ENCODE measurements around the gene CAPN12.

CAPN12 gene

GRCh38 chr19:38695832-38696728 lies 48.2 kb downstream of the CAPN12 start:
- no peak for DNase-seq (ENCODE audit: low spot score)

- DNase-seq (ENCODE audit: low spot score): no peak
Measured at GRCh38 chr19:38695317-38695683, 49.0 kb downstream of the CAPN12 start.

GRCh38 chr19:38693380-38694223 lies 50.7 kb downstream of the CAPN12 start:
- DNase-seq (ENCODE audit: low spot score): peak; percentile 79

- DNase-seq (ENCODE audit: low spot score): no peak
Measured at GRCh38 chr19:38692458-38693379, 51.6 kb downstream of the CAPN12 start.

- DNase-seq (ENCODE audit: low spot score): peak; percentile 93
Measured at GRCh38 chr19:38691938-38692457, 52.3 kb downstream of the CAPN12 start.

- no peak for DNase-seq (ENCODE audit: low spot score)
Measured at GRCh38 chr19:38690832-38691231, 53.4 kb downstream of the CAPN12 start.

- DNase-seq (ENCODE audit: low spot score): no peak
Measured at GRCh38 chr19:38690146-38690545, 54.1 kb downstream of the CAPN12 start.

- DNase-seq (ENCODE audit: low spot score): no peak
Measured at GRCh38 chr19:38687837-38688378, 56.4 kb downstream of the CAPN12 start.

GRCh38 chr19:38686530-38686888 lies 57.8 kb downstream of the CAPN12 start:
- no peak for DNase-seq (ENCODE audit: low spot score)

- peak; percentile 44 for DNase-seq (ENCODE audit: low spot score)
Measured at GRCh38 chr19:38685666-38686529, 58.4 kb downstream of the CAPN12 start.

- no peak for DNase-seq (ENCODE audit: low spot score)
Measured at GRCh38 chr19:38684862-38685665, 59.2 kb downstream of the CAPN12 start.

- peak; percentile 80 for DNase-seq (ENCODE audit: low spot score)
Measured at GRCh38 chr19:38684078-38684861, 60.0 kb downstream of the CAPN12 start.

GRCh38 chr19:38683393-38684077 lies 60.7 kb downstream of the CAPN12 start:
- DNase-seq (ENCODE audit: low spot score): peak; percentile 74

GRCh38 chr19:38682872-38683392 lies 61.3 kb downstream of the CAPN12 start:
- DNase-seq (ENCODE audit: low spot score): no peak

- no peak for DNase-seq (ENCODE audit: low spot score)
Measured at GRCh38 chr19:38682195-38682867, 61.9 kb downstream of the CAPN12 start.
